Tibial nerve (tissue), 4 donors: Measurements from ENCODE around the gene SH3BP1. TPM values are rescaled to one million over a fixed set of nuclear protein-coding genes. Genes with fewer than 3 reads are reported as not detected.
"Not testable (repeated sequence)": the region's sequence is repeated elsewhere in the genome, so short reads cannot be mapped to it uniquely, and the experiment has no call there.

Experiments used
- DNase-seq, 2 donors: peaks; one replicate each; pipeline ENCODE4 v3.0.0-alpha.2; 2019; ENCODE audit warnings: low spot score in 2 of 2
- H3K27ac ChIP-seq, 4 donors: fragments of 200-600 bp; sonication (generic) in 3 of 4; one replicate each; pipeline ENCODE4 v1.5.1; 2017 to 2019; ENCODE audit warnings: mild to moderate bottlenecking in 1 of 4
- H3K27me3 ChIP-seq, 2 donors: fragments of 200-600 bp; sonication (generic) in 1 of 2; one replicate each; pipeline versions ENCODE4 v1.5.1 to v1.6.0; 2017 to 2019
- H3K36me3 ChIP-seq, 3 donors: fragments of 200-600 bp; sonication (generic); one replicate each; pipeline ENCODE4 v1.5.1; 2018 to 2019
- H3K4me1 ChIP-seq, 4 donors: fragments of 200-600 bp; sonication (generic) in 3 of 4; one replicate each; pipeline ENCODE4 v1.5.1; 2017 to 2019
- H3K4me3 ChIP-seq, 4 donors: fragments of 200-600 bp; sonication (generic) in 3 of 4; one replicate each; pipeline ENCODE4 v1.5.1; 2017 to 2019; ENCODE audit warnings: mild to moderate bottlenecking in 1 of 4, moderate library complexity in 1 of 4
- H3K9me3 ChIP-seq, 4 donors: fragments of 200-600 bp; sonication (generic) in 3 of 4; one replicate each; pipeline ENCODE4 v1.5.1; 2017 to 2019
- EP300 ChIP-seq, 2 donors: sonication (generic); formaldehyde crosslinking; IDR thresholded peaks; one replicate each; pipeline ENCODE4 v1.6.1; 2017; ENCODE audit warnings: antibody characterized with exemption in 2 of 2, mild to moderate bottlenecking in 1 of 2
- POLR2A ChIP-seq, 2 donors: fragments of 450-650 bp; IDR thresholded peaks; one replicate each; pipeline ENCODE4 v1.6.1; 2017; ENCODE audit warnings: antibody characterized with exemption in 2 of 2, mild to moderate bottlenecking in 2 of 2, moderate library complexity in 2 of 2
- WGBS, 2 donors: methylation state at CpG; one replicate each; pipeline ENCODE4 v1.1.5; 2018; 5-methylcytosine and 5-hydroxymethylcytosine counted together
- total RNA-seq, 4 donors: library from RNA; depleted of rRNA; stranded (reverse); fragments of >200 nt; gene quantifications; one replicate each; pipeline ENCODE4 v1.1.0, GENCODE V29; 2016
- TF ChIP-seq, protein P1 (sequence below), 5 experiments: fragments of 200-600 bp in 3 of 5; fragments of 450-650 bp in 2 of 5; sonication (generic) in 3 of 5; IDR thresholded peaks; one replicate each; pipeline ENCODE4 v1.5.1; 2016 to 2019; ENCODE audit warnings: antibody characterized with exemption in 5 of 5, mild to moderate bottlenecking in 3 of 5, moderate library complexity in 2 of 5

SH3BP1 gene
- total RNA-seq, 4 donors from 2014 or later: 7.5 to 19.8 (median 13.9) TPM

DNA sequence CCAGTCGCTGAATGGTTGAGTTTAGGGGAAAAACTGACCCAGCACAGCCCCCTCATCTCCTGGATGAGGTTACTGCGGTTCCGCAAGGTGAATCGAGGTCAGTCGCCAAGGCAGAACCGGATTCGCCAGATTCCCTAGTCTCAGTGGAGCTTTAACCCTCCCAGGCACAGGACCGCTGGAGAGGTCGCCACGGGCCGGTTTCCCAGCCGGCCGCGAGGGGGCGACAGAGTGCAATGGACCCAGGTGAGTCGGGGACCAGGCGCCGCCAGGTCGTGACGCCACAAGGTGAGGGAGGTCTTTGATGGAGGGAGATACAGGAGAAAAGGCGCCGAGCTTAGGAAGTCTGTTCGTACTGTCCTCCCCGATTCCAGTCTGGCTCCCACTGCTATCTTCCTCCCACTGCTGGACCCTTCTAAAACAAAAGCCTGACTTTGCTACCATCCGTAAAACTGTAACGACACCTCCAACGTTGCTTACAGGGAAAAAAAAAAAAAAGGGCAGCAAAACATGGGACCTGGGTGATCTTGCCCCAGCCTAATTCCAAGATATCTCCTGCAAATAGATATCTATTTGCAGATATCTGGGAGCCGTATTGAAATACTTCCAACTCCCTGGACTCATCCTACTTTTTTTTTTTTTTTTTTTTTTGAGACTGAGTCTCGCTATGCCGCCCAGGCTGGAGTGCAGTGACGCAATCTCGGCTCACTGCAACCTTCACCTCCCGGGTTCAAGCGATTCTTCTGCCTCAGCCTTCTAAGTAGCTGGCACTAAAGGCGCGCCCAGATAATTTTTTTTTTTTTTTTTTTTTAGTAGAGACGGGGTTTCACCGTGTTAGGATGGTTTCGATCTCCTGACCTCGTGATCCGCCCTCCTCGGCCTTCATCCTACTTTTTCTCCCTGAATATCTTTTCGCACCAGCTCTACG, 32.2 kb upstream of the SH3BP1 start:
- peak; percentile 62 to 78 for DNase-seq
- peak overlapping the region; percentile 91 to 98 (median 92) for H3K27ac ChIP-seq
- H3K36me3 ChIP-seq: no peaks in the 10 kb centered on the region
- TF ChIP-seq, protein P1, sequence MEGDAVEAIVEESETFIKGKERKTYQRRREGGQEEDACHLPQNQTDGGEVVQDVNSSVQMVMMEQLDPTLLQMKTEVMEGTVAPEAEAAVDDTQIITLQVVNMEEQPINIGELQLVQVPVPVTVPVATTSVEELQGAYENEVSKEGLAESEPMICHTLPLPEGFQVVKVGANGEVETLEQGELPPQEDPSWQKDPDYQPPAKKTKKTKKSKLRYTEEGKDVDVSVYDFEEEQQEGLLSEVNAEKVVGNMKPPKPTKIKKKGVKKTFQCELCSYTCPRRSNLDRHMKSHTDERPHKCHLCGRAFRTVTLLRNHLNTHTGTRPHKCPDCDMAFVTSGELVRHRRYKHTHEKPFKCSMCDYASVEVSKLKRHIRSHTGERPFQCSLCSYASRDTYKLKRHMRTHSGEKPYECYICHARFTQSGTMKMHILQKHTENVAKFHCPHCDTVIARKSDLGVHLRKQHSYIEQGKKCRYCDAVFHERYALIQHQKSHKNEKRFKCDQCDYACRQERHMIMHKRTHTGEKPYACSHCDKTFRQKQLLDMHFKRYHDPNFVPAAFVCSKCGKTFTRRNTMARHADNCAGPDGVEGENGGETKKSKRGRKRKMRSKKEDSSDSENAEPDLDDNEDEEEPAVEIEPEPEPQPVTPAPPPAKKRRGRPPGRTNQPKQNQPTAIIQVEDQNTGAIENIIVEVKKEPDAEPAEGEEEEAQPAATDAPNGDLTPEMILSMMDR (IDR thresholded peaks at IDR 0.05): peak; percentile 90 to 96 (median 91)
- TF ChIP-seq POLR2A (IDR thresholded peaks at IDR 0.05): no peak
- peaks cover 0 to 39% (median 31%) of the 10 kb centered on the region in 4 donors for H3K4me1 ChIP-seq
- no peaks in the 10 kb centered on the region for H3K9me3 ChIP-seq
- 2 to 3% methylated on average over 43 of the region's 44 CpGs for WGBS, 2 donors
- peak overlapping the region; percentile 71 to 87 (median 84) for H3K4me3 ChIP-seq
- no peaks in the 10 kb centered on the region for H3K27me3 ChIP-seq

DNA sequence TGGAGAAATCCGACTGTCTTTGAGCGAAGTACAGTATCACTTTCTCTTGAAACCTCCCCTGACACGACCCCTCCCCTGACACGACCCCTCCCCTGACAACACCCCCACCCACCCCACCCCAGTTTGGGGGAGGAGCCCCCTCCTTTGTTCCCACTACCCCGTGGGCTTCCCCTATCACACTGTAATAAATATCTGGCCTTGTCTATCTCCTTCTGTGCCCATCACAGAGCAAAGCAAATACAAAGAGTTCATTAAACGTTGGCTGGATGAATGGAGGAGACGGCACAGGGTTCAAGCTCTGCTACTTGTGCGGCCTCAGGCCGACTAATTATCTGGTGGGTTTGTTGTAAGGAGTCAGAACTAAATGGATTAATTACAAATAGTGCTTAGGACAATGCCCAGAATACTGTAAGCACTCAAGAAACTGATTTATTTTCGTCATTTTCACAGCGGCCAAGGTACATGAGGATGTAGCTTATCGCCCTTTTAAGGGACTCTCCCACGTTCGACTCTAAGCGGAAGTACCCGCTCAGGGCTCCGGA, 31.5 kb upstream of the SH3BP1 start:
- WGBS, 2 donors: 2 to 3% methylated on average over 17 of the region's 17 CpGs

DNA sequence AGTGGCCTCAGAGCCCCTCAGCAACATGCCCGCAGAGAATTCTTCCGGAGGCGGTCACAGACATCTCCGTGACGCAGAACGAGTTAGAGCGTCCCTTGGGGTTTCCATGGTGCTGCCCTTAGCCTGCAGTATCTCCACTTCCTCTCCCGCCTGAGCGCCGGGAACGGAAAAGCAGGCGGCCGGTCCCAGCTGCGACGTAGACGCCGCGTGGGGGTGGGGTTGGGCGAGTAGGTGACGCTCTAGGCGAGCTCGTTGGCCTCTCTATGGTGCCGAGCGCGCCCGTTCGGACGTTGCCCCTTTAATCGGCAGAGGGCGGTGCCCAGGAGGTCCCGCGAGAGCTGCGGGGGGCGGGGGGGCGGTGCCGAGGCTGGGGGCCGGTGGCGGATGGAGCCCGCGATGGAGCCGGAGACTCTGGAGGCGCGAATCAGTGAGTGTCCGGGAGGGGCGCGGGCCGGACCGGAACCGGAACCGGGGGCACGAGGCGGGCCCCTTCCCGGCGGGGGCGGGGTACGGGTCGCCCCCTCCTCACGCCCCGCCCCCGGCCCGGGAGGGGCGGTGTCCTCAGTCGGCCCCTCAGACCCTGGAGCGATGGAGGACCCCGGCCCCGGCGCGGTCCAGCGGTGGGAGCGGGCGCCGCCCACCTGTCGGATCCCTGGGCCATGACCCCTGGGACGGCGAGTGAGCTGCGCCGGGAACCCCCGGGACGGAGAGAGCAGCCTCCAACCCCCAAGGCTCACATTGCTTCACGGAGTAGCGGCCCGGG, 30.8 kb upstream of the SH3BP1 start, which contains the start of gene GGA1:
Gene GGA1 (plus strand): TSS at position 358 of the 763 bp plus-strand sequence. CDS start 27 bp downstream, at position 385.
- Histone ChIP-seq H3K4me1 (peaks cover 0 to 48% (median 36%) of the 10 kb centered on the region in 4 donors), H3K4me3 (peak within 1 kb of the TSS; percentile 71 to 87 (median 84)), H3K27me3 (no peaks in the 10 kb centered on the region), H3K27ac (peak within 1 kb of the TSS; percentile 91 to 98 (median 92)), H3K36me3 (no peaks in the 10 kb centered on the region), H3K9me3 (no peaks in the 10 kb centered on the region)
- DNase-seq: peak; percentile 87 to 90
- 1% methylated on average over 12 to 20 of the region's 82 CpGs for WGBS, 2 donors
- TF ChIP-seq POLR2A (IDR thresholded peaks at IDR 0.05): peak; percentile 28 to 30
- TF ChIP-seq EP300 (IDR thresholded peaks at IDR 0.05): peak; percentile 87 to 94
- TF ChIP-seq, protein P1 (IDR thresholded peaks at IDR 0.05): peak in 2 of 5 experiments; percentile 31 to 42

More for the DNA sequence above, 31.5 kb upstream of the SH3BP1 start:
- no peaks in the 10 kb centered on the region for H3K36me3 ChIP-seq
- no peaks in the 10 kb centered on the region for H3K27me3 ChIP-seq
- no peak for DNase-seq
- no peaks in the 10 kb centered on the region for H3K9me3 ChIP-seq
- peaks cover 0 to 42% (median 31%) of the 10 kb centered on the region in 4 donors for H3K4me1 ChIP-seq
- H3K4me3 ChIP-seq: peak overlapping the region; percentile 71 to 87 (median 84)
- no peak for TF ChIP-seq POLR2A (IDR thresholded peaks at IDR 0.05)
- no peak for TF ChIP-seq EP300 (IDR thresholded peaks at IDR 0.05)
- TF ChIP-seq, protein P1 (IDR thresholded peaks at IDR 0.05): no peak
- peak overlapping the region; percentile 91 to 98 (median 92) for H3K27ac ChIP-seq

DNA sequence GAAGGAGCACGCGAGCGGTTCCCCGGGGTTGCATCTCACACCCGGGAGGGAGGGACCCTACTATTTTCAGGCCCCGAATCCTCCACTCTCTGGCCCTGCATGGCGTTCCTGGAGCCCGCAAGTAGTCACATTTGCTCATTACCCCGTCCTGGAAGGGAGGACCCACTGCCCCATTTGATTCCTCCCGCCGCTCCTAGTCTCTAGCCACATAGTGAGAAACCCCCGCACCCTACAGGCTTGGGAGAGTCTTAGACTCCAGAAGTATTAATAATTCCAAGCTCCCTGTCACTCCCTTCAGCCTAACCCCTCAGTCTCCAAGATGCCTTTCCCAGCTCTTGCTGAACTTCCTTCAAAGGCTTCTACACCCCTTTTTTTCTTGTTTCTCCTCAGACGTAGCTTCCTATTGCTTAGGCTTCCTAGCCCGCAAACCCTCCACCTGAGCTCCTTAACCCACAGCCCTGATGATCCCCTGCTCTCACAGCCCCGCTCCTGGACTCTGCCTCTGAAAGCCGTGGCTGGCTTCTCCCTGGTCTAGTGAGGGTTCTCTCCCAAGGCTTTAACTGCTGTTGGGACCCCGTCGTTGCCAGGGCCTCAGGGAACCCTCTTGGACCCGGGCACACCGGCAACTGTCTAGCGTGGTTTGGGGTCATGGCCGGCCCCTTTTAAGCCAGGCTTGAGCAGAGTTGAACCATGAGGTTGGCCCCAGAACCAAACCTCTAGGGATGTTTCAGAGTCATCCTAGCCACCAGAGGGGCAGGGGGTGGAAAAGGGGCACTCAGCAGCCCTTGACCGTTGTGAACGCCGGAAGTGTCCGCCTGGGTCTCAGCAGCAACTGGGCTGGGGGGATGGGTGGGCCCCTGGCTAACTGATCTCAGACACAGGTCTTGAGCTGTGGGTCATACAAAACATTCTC, 30.0 kb upstream of the SH3BP1 start:
- Histone ChIP-seq H3K27me3 (no peaks in the 10 kb centered on the region), H3K4me1 (peaks cover 0 to 57% (median 36%) of the 10 kb centered on the region in 4 donors), H3K4me3 (peak overlapping the region; percentile 71 to 87 (median 84)), H3K9me3 (no peaks in the 10 kb centered on the region), H3K36me3 (peaks cover 0 to 8% (median 0%) of the 10 kb centered on the region in 3 donors), H3K27ac (peak overlapping the region; percentile 91 to 98 (median 92))
- TF ChIP-seq EP300 (IDR thresholded peaks at IDR 0.05): no peak
- TF ChIP-seq POLR2A (IDR thresholded peaks at IDR 0.05): no peak
- TF ChIP-seq, protein P1 (IDR thresholded peaks at IDR 0.05): no peak
- peak in 1 of 2 donors; percentile 22 for DNase-seq
- WGBS, 2 donors: 4 to 5% methylated on average over 22 to 26 of the region's 26 CpGs

DNA sequence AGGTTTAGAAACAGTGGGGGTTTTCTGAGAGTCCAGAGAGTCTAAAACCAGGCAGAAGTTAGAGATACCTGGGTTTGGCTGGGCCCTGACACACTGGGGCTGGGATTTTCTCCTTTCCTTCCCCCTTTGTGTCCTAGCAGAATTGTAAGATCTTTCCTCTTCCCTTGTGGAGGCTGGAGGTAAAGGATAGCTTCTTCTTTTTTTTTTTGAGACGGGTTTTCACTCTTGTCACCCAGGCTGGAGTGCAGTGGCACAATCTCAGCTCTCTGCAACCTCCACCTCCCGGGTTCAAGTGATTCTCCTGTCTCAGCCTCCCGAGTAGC, 29.4 kb upstream of the SH3BP1 start:
- Histone ChIP-seq H3K4me1 (peaks cover 0 to 57% (median 36%) of the 10 kb centered on the region in 4 donors), H3K36me3 (peaks cover 0 to 14% (median 0%) of the 10 kb centered on the region in 3 donors), H3K4me3 (peak overlapping the region; percentile 71 to 87 (median 84)), H3K27ac (peak overlapping the region; percentile 91 to 98 (median 92))
- not testable (repeated sequence) for DNase-seq, H3K27me3 ChIP-seq, H3K9me3 ChIP-seq
- 68 to 75% methylated on average over 3 of the region's 3 CpGs for WGBS, 2 donors
